BJ (cell line): Measurements from ENCODE around the gene LEMD2. TPM values are rescaled to one million over a fixed set of nuclear protein-coding genes. Genes with fewer than 3 reads are reported as not detected.
A peak's percentile ranks its signal among the peaks of the same experiment; 100 is the strongest.

Experiments used
- CTCF ChIA-PET: fragments of 350-600 bp; formaldehyde crosslinking; extraction: SDS; loops from one replicate; lab custom pipeline; 2021; ENCODE audit warnings: antibody characterized with exemption, inconsistent platforms; lab: Yijun Ruan, JAX
- POLR2A ChIA-PET: fragments of 300-600 bp; sonication (Branson Sonifier 250); formaldehyde crosslinking; extraction: SDS; loops from one replicate; lab custom pipeline; 2021; ENCODE audit warnings: antibody characterized with exemption; lab: Charles Lee
- DNase-seq: peaks from one replicate; pipeline ENCODE4 v3.0.0-alpha.2; 2011; ENCODE audit warnings: low read depth
- H3K27me3 ChIP-seq: 2 replicates; pipeline ENCODE4 v1.6.0; 2011; ENCODE audit warnings: low read length; ENCODE audit not compliant: control insufficient read depth, insufficient read depth
- H3K36me3 ChIP-seq: 2 replicates; pipeline ENCODE4 v1.5.1; 2011; ENCODE audit warnings: low read length; ENCODE audit not compliant: control insufficient read depth, insufficient read depth
- H3K4me3 ChIP-seq: 2 replicates; pipeline ENCODE4 v1.5.1; 2011; ENCODE audit warnings: low read depth, mild to moderate bottlenecking, control low read depth, low read length
- CTCF ChIP-seq: IDR thresholded peaks from 2 replicates; pipeline ENCODE4 v1.5.1; 2011; ENCODE audit warnings: low read depth, mild to moderate bottlenecking, control low read depth, inconsistent platforms, low read length, moderate library complexity; ENCODE audit not compliant: insufficient read depth
- polyA plus RNA-seq: library from polyadenylated mRNA; depleted of rRNA; stranded (reverse); fragments of >200 nt; gene quantifications from 2 replicates; pipeline ENCODE4 v1.2.3, GENCODE V29; 2011

The LEMD2 gene
- polyA plus RNA-seq, 1 experiment = 59.8 TPM

GRCh38 chr6:33737267-33738026 lies 51.5 kb downstream of the LEMD2 start:
- POLR2A ChIA-PET = no interaction called here
- no peak for TF ChIP-seq CTCF
- H3K27me3 ChIP-seq = no peaks in the 10 kb centered on the region
- CTCF ChIA-PET = interaction anchor here (0.6 to 3.1 kb wide), 7 partner anchors 8 to 418 kb away, joined by 3 to 15 read pairs (median 5); partner anchors contain the start of gene UQCC2
- H3K4me3 ChIP-seq = no peak overlapping the region
- no peak for DNase-seq
- H3K36me3 ChIP-seq = no peaks in the 10 kb centered on the region

GRCh38 chr6:33735216-33735615 lies 53.7 kb downstream of the LEMD2 start:
- DNase-seq = no peak
- no peaks in the 10 kb centered on the region for H3K36me3 ChIP-seq
- no peak for TF ChIP-seq CTCF
- POLR2A ChIA-PET = no interaction called here
- CTCF ChIA-PET = interaction anchor here (1.1 to 3.1 kb wide), 2 partner anchors 27 to 36 kb away, joined by 4 to 15 read pairs; no protein-coding TSS in a partner anchor
- peaks cover 3% of the 10 kb centered on the region for H3K27me3 ChIP-seq
- H3K4me3 ChIP-seq = no peak overlapping the region

GRCh38 chr6:33733709-33734007 lies 55.3 kb downstream of the LEMD2 start:
- ChIA-PET POLR2A (no interaction called here), CTCF (interaction anchor here (1.0 to 1.9 kb wide), 2 partner anchors 10 to 294 kb away, joined by 3 to 11 read pairs; no protein-coding TSS in a partner anchor)
- TF ChIP-seq CTCF = no peak
- H3K36me3 ChIP-seq = no peaks in the 10 kb centered on the region
- peaks cover 3% of the 10 kb centered on the region for H3K27me3 ChIP-seq
- no peak overlapping the region for H3K4me3 ChIP-seq
- no peak for DNase-seq

- H3K36me3 ChIP-seq = no peaks in the 10 kb centered on the region
- ChIA-PET CTCF (interaction anchor here (0.8 to 1.9 kb wide), 7 partner anchors 11 to 295 kb away, joined by 3 to 11 read pairs (median 3); partner anchors contain the start of gene UQCC2), POLR2A (no interaction called here)
- H3K27me3 ChIP-seq = peaks cover 6% of the 10 kb centered on the region
- DNase-seq = no peak
- TF ChIP-seq CTCF = peak; percentile 15; the same call in 1 of the 2 replicates
- H3K4me3 ChIP-seq = no peak overlapping the region
These were observed 55.9 kb downstream of the LEMD2 start for GRCh38 chr6:33732817-33733708.

- POLR2A ChIA-PET = no interaction called here
These were observed 56.5 kb downstream of the LEMD2 start for GRCh38 chr6:33732385-33732784.

More at GRCh38 chr6:33732385-33732784, 56.5 kb downstream of the LEMD2 start:
- Histone ChIP-seq H3K36me3 (no peaks in the 10 kb centered on the region), H3K4me3 (no peak overlapping the region), H3K27me3 (peaks cover 6% of the 10 kb centered on the region)
- CTCF ChIA-PET = interaction anchor here (0.8 to 1.9 kb wide), 6 partner anchors 10 to 296 kb away, joined by 3 to 11 read pairs (median 4); partner anchors contain the start of gene UQCC2
- DNase-seq = no peak
- TF ChIP-seq CTCF = no peak
